ENCODE measurements around the gene OR2S2.
"Not testable (repeated sequence)": the region's sequence is repeated elsewhere in the genome, so short reads cannot be mapped to it uniquely, and the experiment has no call there.

The OR2S2 gene

DNA sequence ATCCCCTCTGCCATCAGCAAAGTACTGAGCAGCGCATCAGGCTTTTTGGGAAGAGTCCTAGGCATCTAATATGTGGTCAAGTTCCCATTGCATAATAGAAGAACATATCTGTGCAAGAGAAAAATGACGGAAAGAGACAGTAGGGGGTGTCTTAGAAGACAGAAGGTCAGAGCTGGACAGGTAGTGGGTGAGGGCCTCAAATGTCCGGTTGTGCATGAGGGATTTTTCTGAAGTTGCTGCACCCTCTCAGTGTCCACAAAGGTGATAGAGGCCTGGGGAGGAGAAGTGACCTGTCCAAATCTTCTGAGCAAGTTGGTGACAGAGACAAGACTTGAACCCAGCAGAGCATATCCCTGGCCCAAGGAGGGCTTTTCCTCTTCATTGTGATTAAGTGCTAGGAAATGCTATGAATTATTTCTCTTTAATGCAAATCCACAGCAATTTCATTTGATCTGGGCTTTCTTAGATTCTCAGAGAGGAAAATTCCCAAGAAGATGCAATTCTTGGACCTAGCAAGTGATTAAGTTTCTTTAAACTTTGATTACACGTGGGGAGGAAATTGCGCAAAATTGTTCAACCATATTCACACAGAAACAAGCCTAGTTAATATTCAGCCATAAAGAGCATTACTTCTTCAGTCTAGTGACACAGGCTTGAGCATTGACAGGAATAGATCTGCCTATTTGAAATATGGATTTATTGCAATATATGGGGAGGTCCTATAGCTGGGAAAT is at the start of gene OR2S2:
OR2S2 (minus strand) TSS at position 51 of the 734 bp plus-strand sequence. CDS start 56 bp downstream, outside the sequence.
- no peak for DNase-seq

DNA sequence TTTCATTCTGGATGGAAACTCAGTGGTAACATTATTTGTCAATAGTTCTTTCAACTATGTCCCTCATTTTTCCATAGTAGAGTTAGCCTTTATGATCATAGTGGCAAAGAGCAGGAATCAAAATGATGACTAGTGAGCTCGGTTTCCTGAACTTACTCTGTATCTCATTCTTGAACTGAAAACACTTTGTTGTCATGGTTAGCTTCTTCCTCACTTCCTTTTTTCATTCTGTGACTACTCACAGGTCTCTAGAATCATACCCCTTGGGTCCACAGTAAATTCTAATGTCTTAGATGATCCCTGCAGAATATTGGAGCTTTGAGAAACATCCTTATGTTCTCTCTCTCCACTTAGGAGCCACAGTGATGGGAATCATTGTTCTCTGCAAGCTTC is 49.4 kb upstream of the OR2S2 start:
- no peak for DNase-seq

- DNase-seq, result peak; percentile 5
These were observed 48.8 kb upstream of the OR2S2 start for GRCh38 chr9:36006549-36007315.

DNA sequence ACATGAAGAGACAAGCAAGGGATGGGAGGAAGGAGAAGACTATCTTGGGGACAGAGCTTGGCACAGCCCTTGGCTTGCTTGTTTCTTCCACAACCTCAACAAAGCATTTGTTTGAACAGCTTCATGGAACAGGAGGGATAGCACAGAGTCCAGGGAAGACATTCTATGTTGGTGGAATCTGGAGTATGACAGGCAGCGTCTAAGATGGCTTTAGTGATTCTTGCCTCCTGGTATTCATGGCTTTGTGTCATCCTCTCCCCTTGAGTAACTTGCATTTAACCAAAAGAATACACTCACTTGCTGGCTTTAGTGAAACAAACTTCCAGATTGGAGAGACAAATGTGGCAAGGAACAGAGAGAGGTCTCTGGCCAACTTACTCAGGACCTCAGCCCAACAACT is 47.9 kb upstream of the OR2S2 start:
- no peak for DNase-seq

- no peak for DNase-seq
These were observed 40.4 kb upstream of the OR2S2 start for GRCh38 chr9:35998333-35998732.

DNA sequence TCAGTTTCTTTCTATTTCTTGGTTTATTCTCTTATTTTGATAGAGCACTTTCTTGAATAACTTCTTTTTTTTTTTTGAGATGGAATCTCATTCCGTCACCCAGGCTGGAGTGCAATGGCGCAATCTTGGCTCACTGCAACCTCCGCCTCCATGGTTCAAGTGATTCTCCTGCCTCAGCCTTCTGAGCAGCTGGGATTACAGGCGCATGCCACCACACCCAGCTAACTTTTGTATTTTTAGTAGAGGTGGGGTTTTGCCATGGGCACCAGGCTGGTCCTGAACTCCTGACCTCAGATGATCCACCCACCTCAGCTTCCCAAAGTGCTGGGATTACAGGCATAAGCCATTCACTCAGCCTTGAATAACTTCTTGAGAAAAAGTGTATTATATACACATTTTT is 39.1 kb upstream of the OR2S2 start:
- DNase-seq, result not testable (repeated sequence)

- no peak for DNase-seq
These were observed 38.5 kb upstream of the OR2S2 start for GRCh38 chr9:35996358-35996970.

GRCh38 chr9:35994959-35995358 is 37.0 kb upstream of the OR2S2 start:
- DNase-seq, result no peak

- no peak for DNase-seq
These were observed 36.2 kb upstream of the OR2S2 start for GRCh38 chr9:35993976-35994720.

- not testable (repeated sequence) for DNase-seq
These were observed 35.2 kb upstream of the OR2S2 start for GRCh38 chr9:35993136-35993535.

GRCh38 chr9:35990155-35990554 is 32.2 kb upstream of the OR2S2 start:
- no peak for DNase-seq

GRCh38 chr9:35984021-35984420 is 26.1 kb upstream of the OR2S2 start:
- no peak for DNase-seq

DNA sequence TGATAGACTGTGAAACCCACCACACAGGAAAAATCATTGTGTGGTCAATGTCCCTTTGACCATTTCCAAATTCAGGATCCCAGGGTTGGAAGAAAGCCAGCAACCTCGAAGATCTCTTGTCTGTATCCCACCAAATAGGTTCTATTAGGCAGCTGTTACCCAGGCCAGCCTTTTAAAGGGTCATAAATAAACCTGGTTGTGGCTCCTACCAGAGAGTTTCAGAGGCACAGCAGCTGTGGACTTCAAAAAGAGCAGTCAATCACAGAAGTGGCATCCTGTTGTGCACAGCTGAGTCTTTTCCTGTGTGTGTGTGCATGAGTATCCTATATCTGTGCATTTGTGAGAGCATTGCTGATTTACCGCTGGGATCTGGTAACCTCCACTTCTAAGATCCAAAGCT is 23.7 kb upstream of the OR2S2 start:
- no peak for DNase-seq

DNA sequence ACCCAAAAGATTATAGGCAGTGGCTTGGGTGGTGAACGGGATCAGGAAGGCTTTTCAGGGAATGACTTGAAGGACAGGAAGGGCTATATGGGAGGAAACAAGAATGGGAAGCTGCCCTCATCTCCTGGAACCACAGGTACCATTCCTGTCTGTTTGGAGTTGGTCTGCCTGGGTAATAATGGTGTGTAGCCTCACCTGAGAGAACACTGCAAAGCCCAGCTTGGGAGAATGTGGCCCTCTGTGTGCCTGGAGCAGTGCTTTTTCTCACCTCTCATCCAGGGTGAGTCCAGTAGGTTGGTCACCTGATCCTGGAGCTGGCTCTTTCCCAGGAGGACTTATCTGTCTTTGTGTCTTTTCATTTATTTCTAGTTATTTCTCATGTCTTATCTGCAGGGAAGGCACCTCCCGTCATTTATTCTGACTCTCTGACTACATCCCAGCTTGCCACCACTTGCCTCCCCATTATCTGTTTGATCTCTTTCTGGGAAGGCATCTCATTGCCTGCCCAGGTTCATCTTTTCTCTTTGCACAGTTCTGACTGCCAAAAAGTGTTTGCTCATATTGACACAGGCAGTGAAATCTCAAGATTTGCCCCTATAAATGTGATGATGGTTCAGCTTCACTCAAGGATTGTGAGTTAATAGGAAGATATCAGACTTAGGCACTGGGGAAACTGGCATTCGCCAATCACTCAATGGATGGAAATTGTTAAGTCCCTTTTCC is 22.5 kb upstream of the OR2S2 start:
- DNase-seq, result no peak

DNA sequence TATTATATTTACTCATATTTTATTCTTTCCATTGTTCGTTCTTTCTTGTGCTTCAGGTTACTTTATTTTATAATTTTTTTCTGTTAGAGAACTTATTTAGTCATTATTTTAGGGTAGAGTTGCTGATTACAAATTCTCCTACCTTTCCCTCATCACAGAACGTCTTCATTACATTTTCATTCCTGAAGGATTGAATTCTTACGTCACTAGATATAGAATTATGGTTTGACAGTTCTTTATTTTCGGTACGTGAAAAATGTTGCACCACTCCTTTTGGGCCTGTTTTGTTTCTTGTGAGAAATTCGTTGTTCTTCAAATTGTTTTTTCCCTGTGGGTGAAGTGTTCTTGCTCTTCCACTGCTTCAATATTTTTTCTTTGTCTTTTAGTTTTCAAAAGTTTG is 20.8 kb upstream of the OR2S2 start:
- no peak for DNase-seq

DNA sequence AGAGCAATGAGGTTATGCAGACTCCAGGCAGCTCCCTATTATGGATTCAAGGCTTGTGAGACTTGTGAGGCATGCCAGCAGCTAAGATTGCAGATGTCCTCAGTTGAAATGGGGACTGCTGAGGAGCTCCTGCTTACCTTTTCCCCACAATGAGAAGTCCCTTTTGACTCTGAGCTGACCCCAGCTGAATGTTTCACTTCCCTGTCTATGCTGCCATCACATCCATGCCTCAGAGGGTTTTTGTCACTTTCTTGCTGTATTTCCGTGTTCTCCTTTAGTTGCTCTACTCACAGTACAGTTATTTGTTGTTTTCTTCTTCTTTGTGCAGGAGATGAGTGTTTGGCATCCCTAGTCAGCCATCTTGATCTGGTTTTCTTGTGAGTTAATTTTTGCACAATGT is 18.8 kb upstream of the OR2S2 start:
- DNase-seq, result no peak

DNA sequence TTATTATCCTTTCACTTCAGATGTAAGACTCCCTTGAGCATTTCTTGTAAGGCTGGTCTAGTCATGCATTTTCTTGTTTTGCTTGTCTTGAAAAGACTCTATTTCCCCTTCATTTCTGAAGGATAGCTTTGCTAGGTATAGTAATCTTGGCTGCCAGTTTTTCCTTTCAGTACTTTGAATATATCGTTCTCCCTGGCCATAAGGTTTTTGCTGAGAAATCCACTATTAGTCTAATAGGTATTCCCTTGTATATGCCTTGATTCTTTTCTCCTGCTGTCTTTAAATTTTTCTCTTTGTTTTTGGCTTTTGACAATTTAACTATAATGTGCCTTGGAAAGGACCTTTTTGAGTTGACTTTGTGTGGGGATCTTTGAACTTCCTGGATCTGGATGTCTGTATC is 16.8 kb upstream of the OR2S2 start:
- DNase-seq, result no peak

DNA sequence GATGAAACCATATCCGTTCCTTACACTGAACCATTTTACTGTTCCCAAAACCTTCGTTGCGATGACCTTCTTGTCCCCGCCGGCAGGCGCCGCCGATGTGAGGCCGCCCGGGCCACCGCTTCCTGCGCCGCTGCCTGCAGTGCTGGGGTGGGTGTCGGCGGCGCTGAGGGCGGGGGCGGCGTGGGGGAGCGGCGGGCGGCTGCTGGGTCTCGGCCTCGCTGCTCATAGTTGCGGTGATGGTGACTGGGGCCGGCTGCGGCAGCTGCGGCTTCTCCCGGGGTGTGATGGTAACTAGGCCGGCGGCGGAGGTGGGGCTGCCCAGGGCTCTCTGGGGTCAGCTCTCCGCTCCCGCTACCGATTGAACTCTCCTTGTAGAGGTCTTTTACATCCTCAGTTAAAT is 14.1 kb upstream of the OR2S2 start:
- DNase-seq, result no peak

GRCh38 chr9:35967042-35967441 is 9.1 kb upstream of the OR2S2 start:
- DNase-seq, result no peak

GRCh38 chr9:35966433-35966832 is 8.5 kb upstream of the OR2S2 start:
- DNase-seq, result no peak

DNA sequence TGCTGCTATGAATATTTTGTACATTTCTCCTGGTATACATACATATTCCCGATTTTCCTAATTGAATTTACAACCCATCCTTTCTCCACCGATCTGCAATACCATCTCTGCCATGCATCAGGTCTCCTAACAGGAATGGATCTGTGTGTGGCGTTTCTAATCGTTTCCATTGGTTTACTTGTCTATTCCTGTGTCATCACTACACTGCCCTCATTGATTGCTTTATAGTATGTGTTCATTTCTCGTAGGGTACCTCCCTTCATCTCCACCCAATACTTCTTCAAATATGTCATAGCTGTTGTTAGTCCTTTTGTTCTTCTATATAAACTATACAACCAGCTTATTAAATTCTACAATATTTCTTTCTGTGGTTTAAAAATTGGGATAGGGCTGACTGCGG is 7.1 kb upstream of the OR2S2 start:
- no peak for DNase-seq

- DNase-seq, result no peak
These were observed 4.4 kb upstream of the OR2S2 start for GRCh38 chr9:35962126-35962906.
